GM21619 (cell line): ENCODE results near the gene ANTXR2.

ENCODE experiments used
- ATAC-seq: cut with Tn5 transposase; IDR thresholded peaks from one replicate; pipeline ENCODE4 v1.9.1; 2021; ENCODE audit not compliant: unreplicated experiment

The ANTXR2 gene

GRCh38 chr4:80069837-80070731 lies 2.9 kb downstream of the ANTXR2 start:
- peak; percentile 24 for ATAC-seq

GRCh38 chr4:80069108-80069836 lies 3.8 kb downstream of the ANTXR2 start:
- no peak for ATAC-seq

GRCh38 chr4:80065601-80066000 lies 7.4 kb downstream of the ANTXR2 start:
- ATAC-seq: no peak

GRCh38 chr4:80062527-80062926 lies 10.5 kb downstream of the ANTXR2 start:
- no peak for ATAC-seq

GRCh38 chr4:80060804-80061203 lies 12.2 kb downstream of the ANTXR2 start:
- ATAC-seq: no peak

- ATAC-seq: peak; percentile 98
Observed at GRCh38 chr4:80058740-80059139, 14.3 kb downstream of the ANTXR2 start.

GRCh38 chr4:80054375-80054774 lies 18.7 kb downstream of the ANTXR2 start:
- ATAC-seq: no peak

- ATAC-seq: no peak
Observed at GRCh38 chr4:80053140-80053910, 19.7 kb downstream of the ANTXR2 start.

- ATAC-seq: no peak
Observed at GRCh38 chr4:80049813-80050534, 23.1 kb downstream of the ANTXR2 start.

- no peak for ATAC-seq
Observed at GRCh38 chr4:80049402-80049801, 23.6 kb downstream of the ANTXR2 start.

GRCh38 chr4:80045786-80046185 lies 27.2 kb downstream of the ANTXR2 start:
- no peak for ATAC-seq

GRCh38 chr4:80043541-80043940 lies 29.5 kb downstream of the ANTXR2 start:
- ATAC-seq: no peak

- ATAC-seq: no peak
Observed at GRCh38 chr4:80042821-80043220, 30.2 kb downstream of the ANTXR2 start.

GRCh38 chr4:80037864-80038263 lies 35.2 kb downstream of the ANTXR2 start:
- ATAC-seq: no peak

- no peak for ATAC-seq
Observed at GRCh38 chr4:80036949-80037685, 35.9 kb downstream of the ANTXR2 start.

- ATAC-seq: no peak
Observed at GRCh38 chr4:80036306-80036705, 36.7 kb downstream of the ANTXR2 start.

GRCh38 chr4:80035336-80035735 lies 37.7 kb downstream of the ANTXR2 start:
- ATAC-seq: no peak

- ATAC-seq: no peak
Observed at GRCh38 chr4:80033581-80033980, 39.4 kb downstream of the ANTXR2 start.

- no peak for ATAC-seq
Observed at GRCh38 chr4:80029364-80029763, 43.7 kb downstream of the ANTXR2 start.

GRCh38 chr4:80027611-80028010 lies 45.4 kb downstream of the ANTXR2 start:
- no peak for ATAC-seq
